Upper lobe of right lung (tissue), 1 donor: ENCODE results near the gene NWD2. TPM values are rescaled to one million over a fixed set of nuclear protein-coding genes. Genes with fewer than 3 reads are reported as not detected.

Experiments
- ATAC-seq: fragments of 200-7000 bp; cut with Tn5 transposase; one replicate; pipeline ENCODE4 v1.9.1; 2020; ENCODE audit warnings: mild to moderate bottlenecking, moderate library complexity
- DNase-seq: peaks from one replicate; pipeline ENCODE4 v3.0.0-alpha.2; 2020
- H3K27ac ChIP-seq: fragments of 200-600 bp; one replicate; pipeline ENCODE4 v1.8.0; 2022
- H3K27me3 ChIP-seq: fragments of 200-600 bp; one replicate; pipeline ENCODE4 v1.8.0; 2022; ENCODE audit warnings: mild to moderate bottlenecking
- H3K36me3 ChIP-seq: fragments of 200-600 bp; one replicate; pipeline ENCODE4 v1.8.0; 2022
- H3K4me1 ChIP-seq: fragments of 200-600 bp; one replicate; pipeline ENCODE4 v1.8.0; 2022
- H3K4me3 ChIP-seq: fragments of 200-600 bp; one replicate; pipeline ENCODE4 v1.8.0; 2022; ENCODE audit warnings: mild to moderate bottlenecking
- H3K9me3 ChIP-seq: fragments of 200-600 bp; one replicate; pipeline ENCODE4 v1.8.0; 2022
- CTCF ChIP-seq: fragments of 200-600 bp; IDR thresholded peaks from one replicate; pipeline ENCODE4 v1.8.0; 2022; ENCODE audit warnings: antibody characterized with exemption
- intact Hi-C: fragments of 100-400 bp; cut with DNase I; formaldehyde crosslinking; loops from one replicate; pipeline ENCODE4 v1.11.0; 2022
- total RNA-seq: library from RNA; stranded (reverse); fragmentation: NEBNext Ultra II Directional; extraction: Animal tissue kit (Norgen Biotek cat#: 25700); gene quantifications from one replicate; pipeline ENCODE4 v1.2.1, GENCODE V29; 2021
- donor health status: DM: no; HTN: yes; CAD: no; lungs with severe emphysema.

The NWD2 gene
- total RNA-seq, 1 donor from 2014 or later, result not detected

GRCh38 chr4:37437163-37437562 is 192.6 kb downstream of the NWD2 start:
- DNase-seq, result no peak
- TF ChIP-seq CTCF, result no peak

GRCh38 chr4:37438564-37439279 is 194.2 kb downstream of the NWD2 start:
- Histone ChIP-seq H3K9me3 (no peaks in the 10 kb centered on the region), H3K36me3 (no peaks in the 10 kb centered on the region), H3K4me1 (no peaks in the 10 kb centered on the region), H3K4me3 (no peak overlapping the region), H3K27ac (no peak overlapping the region), H3K27me3 (no peaks in the 10 kb centered on the region)
- ATAC-seq (no peak), DNase-seq (no peak)
- intact Hi-C loops, result no loop called here
- no peak for TF ChIP-seq CTCF

More at GRCh38 chr4:37437163-37437562, 192.6 kb downstream of the NWD2 start:
- Histone ChIP-seq H3K27ac (no peak overlapping the region), H3K9me3 (no peaks in the 10 kb centered on the region), H3K36me3 (no peaks in the 10 kb centered on the region), H3K4me3 (no peak overlapping the region), H3K27me3 (no peaks in the 10 kb centered on the region), H3K4me1 (no peaks in the 10 kb centered on the region)
- ATAC-seq, result no peak
- intact Hi-C loops, result no loop called here

- DNase-seq, result no peak
- Histone ChIP-seq H3K36me3 (no peaks in the 10 kb centered on the region), H3K27ac (no peak overlapping the region), H3K4me3 (no peak overlapping the region), H3K27me3 (peaks cover under 1% of the 10 kb centered on the region), H3K9me3 (no peaks in the 10 kb centered on the region), H3K4me1 (no peaks in the 10 kb centered on the region)
- TF ChIP-seq CTCF, result no peak
- ATAC-seq, result no peak
- intact Hi-C loops, result no loop called here
These were observed 195.4 kb downstream of the NWD2 start for GRCh38 chr4:37439809-37440474.

- intact Hi-C loops, result no loop called here
- no peak for ATAC-seq
These were observed 196.0 kb downstream of the NWD2 start for GRCh38 chr4:37440501-37440900.

More at GRCh38 chr4:37440501-37440900, 196.0 kb downstream of the NWD2 start:
- H3K36me3 ChIP-seq, result no peaks in the 10 kb centered on the region
- no peak overlapping the region for H3K27ac ChIP-seq
- no peak for TF ChIP-seq CTCF
- no peak for DNase-seq
- no peaks in the 10 kb centered on the region for H3K9me3 ChIP-seq
- H3K4me1 ChIP-seq, result no peaks in the 10 kb centered on the region
- H3K27me3 ChIP-seq, result peaks cover 4% of the 10 kb centered on the region
- no peak overlapping the region for H3K4me3 ChIP-seq
